ENCODE results near the gene C1orf21.

Gene C1orf21

DNA sequence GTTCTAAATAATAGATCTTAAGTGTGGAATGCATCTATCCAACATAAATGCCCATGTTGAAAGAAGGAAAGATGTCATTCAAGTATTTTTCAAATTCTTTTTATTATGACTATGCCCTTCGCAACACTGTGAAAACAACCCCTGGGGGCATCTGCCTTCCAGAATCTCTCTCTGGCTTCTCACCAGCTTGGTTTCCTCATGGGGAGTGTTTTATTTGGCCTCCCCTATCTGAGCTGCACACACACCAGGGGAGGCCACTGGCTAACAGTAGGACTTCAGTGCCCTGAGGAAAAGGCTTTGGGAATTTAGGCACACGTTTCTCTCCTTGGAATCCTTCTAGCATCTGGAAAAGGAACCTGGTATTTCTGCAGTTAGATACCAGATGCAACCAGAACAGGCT, 237.2 kb downstream of the C1orf21 start:
- no peaks in the 10 kb centered on the region for H3K4me1 ChIP-seq (ENCODE audit: control insufficient read depth, low read length)
- H3K27ac ChIP-seq (ENCODE audit: low read depth, low read length): no peak overlapping the region
- H4K20me1 ChIP-seq (ENCODE audit: control insufficient read depth, insufficient read depth, low read depth, low read length): no peaks in the 10 kb centered on the region
- H3K79me2 ChIP-seq (ENCODE audit: control insufficient read depth, low read length): no peaks in the 10 kb centered on the region
- no peaks in the 10 kb centered on the region for H3K9me2 ChIP-seq (replicated peaks; ENCODE audit: control insufficient read depth, low read length)
- no peaks in the 10 kb centered on the region for H3K36me3 ChIP-seq (ENCODE audit: control insufficient read depth, low read length)
- H3K4me3 ChIP-seq (ENCODE audit: low read length): no peak overlapping the region
- no peaks in the 10 kb centered on the region for H3K9me3 ChIP-seq (ENCODE audit: control insufficient read depth, insufficient read depth, low read length)
- no peak overlapping the region for H3K4me2 ChIP-seq (ENCODE audit: low read length)
- TF ChIP-seq, protein P1, sequence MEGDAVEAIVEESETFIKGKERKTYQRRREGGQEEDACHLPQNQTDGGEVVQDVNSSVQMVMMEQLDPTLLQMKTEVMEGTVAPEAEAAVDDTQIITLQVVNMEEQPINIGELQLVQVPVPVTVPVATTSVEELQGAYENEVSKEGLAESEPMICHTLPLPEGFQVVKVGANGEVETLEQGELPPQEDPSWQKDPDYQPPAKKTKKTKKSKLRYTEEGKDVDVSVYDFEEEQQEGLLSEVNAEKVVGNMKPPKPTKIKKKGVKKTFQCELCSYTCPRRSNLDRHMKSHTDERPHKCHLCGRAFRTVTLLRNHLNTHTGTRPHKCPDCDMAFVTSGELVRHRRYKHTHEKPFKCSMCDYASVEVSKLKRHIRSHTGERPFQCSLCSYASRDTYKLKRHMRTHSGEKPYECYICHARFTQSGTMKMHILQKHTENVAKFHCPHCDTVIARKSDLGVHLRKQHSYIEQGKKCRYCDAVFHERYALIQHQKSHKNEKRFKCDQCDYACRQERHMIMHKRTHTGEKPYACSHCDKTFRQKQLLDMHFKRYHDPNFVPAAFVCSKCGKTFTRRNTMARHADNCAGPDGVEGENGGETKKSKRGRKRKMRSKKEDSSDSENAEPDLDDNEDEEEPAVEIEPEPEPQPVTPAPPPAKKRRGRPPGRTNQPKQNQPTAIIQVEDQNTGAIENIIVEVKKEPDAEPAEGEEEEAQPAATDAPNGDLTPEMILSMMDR (IDR thresholded peaks at IDR 0.05; ENCODE audit: low read depth, low read length, poor library complexity, severe bottlenecking): no peak
- TF ChIP-seq EZH2phosphoT487 (IDR thresholded peaks at IDR 0.05; ENCODE audit: borderline replicate concordance, low read length): no peak
- H3F3A ChIP-seq (ENCODE audit: control insufficient read depth, insufficient read depth): no peaks in the 10 kb centered on the region
- peaks cover 12% of the 10 kb centered on the region; the same call in 1 of the 2 replicates for H3K27me3 ChIP-seq (ENCODE audit: control insufficient read depth, low read length)

DNA sequence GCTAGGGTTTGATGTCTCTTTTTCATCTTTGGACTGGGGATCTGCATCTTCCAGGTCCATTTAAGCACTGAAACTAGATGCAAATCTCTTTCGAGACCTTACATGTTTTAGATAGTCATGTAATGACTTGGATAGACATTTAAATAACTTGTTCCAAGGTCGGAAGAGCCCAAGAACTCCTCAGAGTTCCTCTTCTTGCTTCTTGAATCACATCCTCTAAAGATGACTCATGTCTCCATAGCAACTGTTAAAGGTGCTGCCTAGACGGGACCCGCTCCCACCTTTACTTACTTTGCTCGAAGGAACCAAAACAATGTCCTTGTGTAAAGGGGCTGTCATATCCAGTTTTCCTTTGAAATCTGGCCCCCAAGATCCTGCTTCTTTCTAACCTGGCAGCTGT, 237.8 kb downstream of the C1orf21 start:
- H3K4me2 ChIP-seq (ENCODE audit: low read length): no peak overlapping the region
- peaks cover 11% of the 10 kb centered on the region; the same call in 1 of the 2 replicates for H3K27me3 ChIP-seq (ENCODE audit: control insufficient read depth, low read length)
- no peak overlapping the region for H3K27ac ChIP-seq (ENCODE audit: low read depth, low read length)
- no peaks in the 10 kb centered on the region for H3K9me3 ChIP-seq (ENCODE audit: control insufficient read depth, insufficient read depth, low read length)
- no peaks in the 10 kb centered on the region for H3K4me1 ChIP-seq (ENCODE audit: control insufficient read depth, low read length)
- H3K36me3 ChIP-seq (ENCODE audit: control insufficient read depth, low read length): no peaks in the 10 kb centered on the region
- H3K9me2 ChIP-seq (replicated peaks; ENCODE audit: control insufficient read depth, low read length): no peaks in the 10 kb centered on the region
- no peaks in the 10 kb centered on the region for H3F3A ChIP-seq (ENCODE audit: control insufficient read depth, insufficient read depth)
- TF ChIP-seq EZH2phosphoT487 (IDR thresholded peaks at IDR 0.05; ENCODE audit: borderline replicate concordance, low read length): no peak
- H4K20me1 ChIP-seq (ENCODE audit: control insufficient read depth, insufficient read depth, low read depth, low read length): no peaks in the 10 kb centered on the region
- H3K4me3 ChIP-seq (ENCODE audit: low read length): no peak overlapping the region
- no peaks in the 10 kb centered on the region for H3K79me2 ChIP-seq (ENCODE audit: control insufficient read depth, low read length)

DNA sequence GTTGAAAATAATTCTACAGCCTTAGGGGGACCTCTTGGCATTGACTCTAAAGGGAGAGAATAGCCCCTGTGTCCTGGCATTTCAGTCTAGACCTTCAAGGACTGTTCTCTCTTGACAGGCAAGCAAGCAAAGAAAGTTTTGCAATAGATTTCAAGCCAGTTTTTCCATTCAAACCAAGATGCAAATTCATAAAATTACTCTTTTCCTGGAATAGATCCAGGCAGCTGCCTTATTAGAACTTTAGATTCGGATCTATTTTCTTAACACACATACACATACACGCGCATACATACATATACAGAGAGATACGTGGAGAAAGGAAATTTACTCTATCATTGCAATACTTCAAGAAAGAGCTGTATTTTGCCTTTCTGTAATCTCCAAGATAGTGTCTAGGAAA, 238.4 kb downstream of the C1orf21 start:
- no peak overlapping the region for H3K4me2 ChIP-seq (ENCODE audit: low read length)
- no peaks in the 10 kb centered on the region for H3F3A ChIP-seq (ENCODE audit: control insufficient read depth, insufficient read depth)
- no peaks in the 10 kb centered on the region for H3K36me3 ChIP-seq (ENCODE audit: control insufficient read depth, low read length)
- H3K9me2 ChIP-seq (replicated peaks; ENCODE audit: control insufficient read depth, low read length): no peaks in the 10 kb centered on the region
- no peaks in the 10 kb centered on the region for H4K20me1 ChIP-seq (ENCODE audit: control insufficient read depth, insufficient read depth, low read depth, low read length)
- H3K4me1 ChIP-seq (ENCODE audit: control insufficient read depth, low read length): no peaks in the 10 kb centered on the region
- TF ChIP-seq EZH2phosphoT487 (IDR thresholded peaks at IDR 0.05; ENCODE audit: borderline replicate concordance, low read length): no peak
- TF ChIP-seq, protein P1 (IDR thresholded peaks at IDR 0.05; ENCODE audit: low read depth, low read length, poor library complexity, severe bottlenecking): no peak
- H3K4me3 ChIP-seq (ENCODE audit: low read length): no peak overlapping the region
- peaks cover 7% of the 10 kb centered on the region; the same call in 1 of the 2 replicates for H3K27me3 ChIP-seq (ENCODE audit: control insufficient read depth, low read length)
- no peaks in the 10 kb centered on the region for H3K79me2 ChIP-seq (ENCODE audit: control insufficient read depth, low read length)
- H3K9me3 ChIP-seq (ENCODE audit: control insufficient read depth, insufficient read depth, low read length): no peaks in the 10 kb centered on the region
- H3K27ac ChIP-seq (ENCODE audit: low read depth, low read length): no peak overlapping the region

DNA sequence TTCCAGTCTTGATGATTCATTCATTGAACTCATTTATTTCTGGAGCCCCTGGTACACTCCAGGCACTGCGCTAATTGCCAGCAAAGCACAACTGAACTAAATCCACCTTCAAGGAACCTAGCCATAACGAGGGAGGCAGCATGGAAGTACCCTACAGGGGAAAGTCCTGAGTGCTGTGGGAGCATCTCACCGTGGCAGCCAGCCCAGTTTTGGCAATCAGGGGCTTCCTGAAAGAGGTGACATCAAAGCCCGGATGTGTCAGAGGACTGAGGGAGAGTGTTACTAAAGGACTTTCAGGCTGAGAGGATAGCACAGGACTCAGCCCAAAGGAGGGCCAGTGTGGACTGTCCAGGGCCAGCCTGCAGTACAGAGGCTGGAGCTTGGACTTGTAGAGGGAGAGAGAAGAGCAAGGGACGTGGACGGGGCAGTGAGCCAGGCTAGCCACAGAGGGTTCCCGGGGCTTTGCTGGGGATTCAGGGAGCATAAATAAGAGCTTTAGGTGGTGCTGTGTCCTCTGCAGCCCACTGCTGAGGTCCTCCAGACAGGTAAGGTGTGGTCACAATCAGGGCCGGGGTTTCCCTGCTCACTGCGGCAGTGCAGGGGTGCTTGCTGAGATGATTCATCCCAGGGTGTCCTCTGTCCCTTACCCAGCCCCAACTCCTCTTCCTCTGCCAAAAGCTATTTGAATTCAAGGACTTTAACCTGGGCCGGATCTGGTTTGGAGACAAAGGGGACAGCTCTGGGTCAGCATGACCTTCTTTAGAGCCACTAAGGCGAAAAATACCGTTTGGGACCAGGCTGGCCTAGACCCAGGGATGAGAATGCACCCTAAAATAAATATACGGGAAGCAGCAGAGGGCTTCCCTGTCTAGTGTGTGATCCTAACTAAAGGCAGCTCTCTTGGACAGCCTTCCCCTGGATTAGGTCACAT, 239.5 kb downstream of the C1orf21 start:
- Histone ChIP-seq H3K9me3 (ENCODE audit: control insufficient read depth, insufficient read depth, low read length) (no peaks in the 10 kb centered on the region), H3K79me2 (ENCODE audit: control insufficient read depth, low read length) (no peaks in the 10 kb centered on the region), H3K9me2 (replicated peaks; ENCODE audit: control insufficient read depth, low read length) (no peaks in the 10 kb centered on the region), H3F3A (ENCODE audit: control insufficient read depth, insufficient read depth) (no peaks in the 10 kb centered on the region), H3K4me2 (ENCODE audit: low read length) (no peak overlapping the region), H3K36me3 (ENCODE audit: control insufficient read depth, low read length) (no peaks in the 10 kb centered on the region), H3K27ac (ENCODE audit: low read depth, low read length) (no peak overlapping the region), H3K4me3 (ENCODE audit: low read length) (no peak overlapping the region), H4K20me1 (ENCODE audit: control insufficient read depth, insufficient read depth, low read depth, low read length) (no peaks in the 10 kb centered on the region), H3K4me1 (ENCODE audit: control insufficient read depth, low read length) (no peaks in the 10 kb centered on the region), H3K27me3 (ENCODE audit: control insufficient read depth, low read length) (peaks cover 4% of the 10 kb centered on the region; the same call in 1 of the 2 replicates)
- TF ChIP-seq, protein P1 (IDR thresholded peaks at IDR 0.05; ENCODE audit: low read depth, low read length, poor library complexity, severe bottlenecking): no peak
- no peak for TF ChIP-seq EZH2phosphoT487 (IDR thresholded peaks at IDR 0.05; ENCODE audit: borderline replicate concordance, low read length)

Data from DOHH2 (cell line).